ENCODE results near the gene ADAMTS19. TPM values are rescaled to one million over a fixed set of nuclear protein-coding genes. Genes with fewer than 3 reads are reported as not detected.
"Not testable (repeated sequence)": the region's sequence is repeated elsewhere in the genome, so short reads cannot be mapped to it uniquely, and the experiment has no call there.

ADAMTS19 gene
- total RNA-seq (2014; rRNA removed; shearing (Covaris generic)) = not detected in 2 replicates
- not detected in 2 replicates for polyA plus RNA-seq (2014; cell fraction: nucleus; rRNA removed)

GRCh38 chr5:129459777-129460671, at the start of gene ADAMTS19:
Gene ADAMTS19 (plus strand): TSS chr5:129460298. CDS start chr5:129460392, 94 bp downstream.
- DNase-seq (ENCODE audit: extremely low read depth, low read depth) = no peak

GRCh38 chr5:129410488-129410887, 49.6 kb upstream of the ADAMTS19 start:
- DNase-seq (ENCODE audit: extremely low read depth, low read depth) = no peak

GRCh38 chr5:129412721-129413120, 47.4 kb upstream of the ADAMTS19 start:
- no peak for DNase-seq (ENCODE audit: extremely low read depth, low read depth)

GRCh38 chr5:129413570-129413969, 46.5 kb upstream of the ADAMTS19 start:
- no peak for DNase-seq (ENCODE audit: extremely low read depth, low read depth)

GRCh38 chr5:129419292-129419691, 40.8 kb upstream of the ADAMTS19 start:
- no peak for DNase-seq (ENCODE audit: extremely low read depth, low read depth)

- no peak for DNase-seq (ENCODE audit: extremely low read depth, low read depth)
Measured at GRCh38 chr5:129425031-129425430, 35.1 kb upstream of the ADAMTS19 start.

- DNase-seq (ENCODE audit: extremely low read depth, low read depth) = no peak
Measured at GRCh38 chr5:129426071-129426470, 34.0 kb upstream of the ADAMTS19 start.

GRCh38 chr5:129428636-129429035, 31.5 kb upstream of the ADAMTS19 start:
- not testable (repeated sequence) for DNase-seq (ENCODE audit: extremely low read depth, low read depth)

GRCh38 chr5:129431406-129431805, 28.7 kb upstream of the ADAMTS19 start:
- no peak for DNase-seq (ENCODE audit: extremely low read depth, low read depth)

GRCh38 chr5:129438322-129438721, 21.8 kb upstream of the ADAMTS19 start:
- DNase-seq (ENCODE audit: extremely low read depth, low read depth) = no peak

- no peak for DNase-seq (ENCODE audit: extremely low read depth, low read depth)
Measured at GRCh38 chr5:129440424-129440823, 19.7 kb upstream of the ADAMTS19 start.

GRCh38 chr5:129441096-129441495, 19.0 kb upstream of the ADAMTS19 start:
- DNase-seq (ENCODE audit: extremely low read depth, low read depth) = no peak

- DNase-seq (ENCODE audit: extremely low read depth, low read depth) = no peak
Measured at GRCh38 chr5:129445379-129445778, 14.7 kb upstream of the ADAMTS19 start.

GRCh38 chr5:129447968-129448367, 12.1 kb upstream of the ADAMTS19 start:
- DNase-seq (ENCODE audit: extremely low read depth, low read depth) = no peak

GRCh38 chr5:129448654-129449053, 11.4 kb upstream of the ADAMTS19 start:
- DNase-seq (ENCODE audit: extremely low read depth, low read depth) = no peak

GRCh38 chr5:129454461-129454860, 5.6 kb upstream of the ADAMTS19 start:
- DNase-seq (ENCODE audit: extremely low read depth, low read depth) = no peak

- no peak for DNase-seq (ENCODE audit: extremely low read depth, low read depth)
Measured at GRCh38 chr5:129459450-129459776, 685 bp upstream of the ADAMTS19 start.

- no peak for DNase-seq (ENCODE audit: extremely low read depth, low read depth)
Measured at GRCh38 chr5:129460672-129460935, 506 bp downstream of the ADAMTS19 start.

GRCh38 chr5:129460936-129461710, 1.0 kb downstream of the ADAMTS19 start:
- peak; percentile 29 for DNase-seq (ENCODE audit: extremely low read depth, low read depth)

- no peak for DNase-seq (ENCODE audit: extremely low read depth, low read depth)
Measured at GRCh38 chr5:129461711-129462332, 1.7 kb downstream of the ADAMTS19 start.

- no peak for DNase-seq (ENCODE audit: extremely low read depth, low read depth)
Measured at GRCh38 chr5:129465776-129466344, 5.8 kb downstream of the ADAMTS19 start.
